CD4-positive, alpha-beta T cell treated with Interferon alpha-2 for 1 hour (primary cell): ENCODE measurements around the gene CYP2R1.
A peak's percentile ranks its signal among the peaks of the same experiment; 100 is the strongest.

Source experiments
- DNase-seq, 2 donors: peaks; one replicate each; pipeline ENCODE4 v3.0.0-alpha.2; 2020 to 2022

Gene CYP2R1, protein sequence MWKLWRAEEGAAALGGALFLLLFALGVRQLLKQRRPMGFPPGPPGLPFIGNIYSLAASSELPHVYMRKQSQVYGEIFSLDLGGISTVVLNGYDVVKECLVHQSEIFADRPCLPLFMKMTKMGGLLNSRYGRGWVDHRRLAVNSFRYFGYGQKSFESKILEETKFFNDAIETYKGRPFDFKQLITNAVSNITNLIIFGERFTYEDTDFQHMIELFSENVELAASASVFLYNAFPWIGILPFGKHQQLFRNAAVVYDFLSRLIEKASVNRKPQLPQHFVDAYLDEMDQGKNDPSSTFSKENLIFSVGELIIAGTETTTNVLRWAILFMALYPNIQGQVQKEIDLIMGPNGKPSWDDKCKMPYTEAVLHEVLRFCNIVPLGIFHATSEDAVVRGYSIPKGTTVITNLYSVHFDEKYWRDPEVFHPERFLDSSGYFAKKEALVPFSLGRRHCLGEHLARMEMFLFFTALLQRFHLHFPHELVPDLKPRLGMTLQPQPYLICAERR

DNA sequence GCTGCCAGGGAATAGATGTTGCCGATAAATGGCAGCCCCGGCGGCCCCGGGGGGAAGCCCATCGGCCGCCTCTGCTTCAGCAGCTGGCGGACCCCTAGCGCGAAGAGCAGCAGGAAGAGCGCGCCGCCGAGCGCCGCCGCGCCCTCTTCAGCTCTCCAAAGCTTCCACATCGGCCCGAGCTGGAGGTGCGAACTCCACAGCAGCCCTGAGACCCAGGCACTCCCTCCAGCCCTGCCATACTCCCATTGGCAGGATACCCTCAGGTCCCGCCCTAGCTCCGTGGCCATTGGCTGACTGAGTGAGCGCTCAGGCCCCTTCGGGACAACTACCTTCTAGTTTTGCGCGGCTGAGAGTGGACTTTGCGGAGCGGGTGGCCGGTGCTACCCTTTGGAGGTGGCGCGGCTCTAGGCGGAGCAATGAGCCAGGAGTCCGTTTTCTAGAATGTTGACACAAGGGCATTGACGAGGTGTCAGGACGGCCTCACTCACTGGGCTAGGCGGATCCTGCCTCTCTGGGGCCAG is at the start of gene CYP2R1:
CYP2R1 (minus strand) TSS at position 196 of the 521 bp plus-strand sequence; CDS start at position 170, 26 bp downstream.
- DNase-seq, result peak; percentile 94 to 96

DNA sequence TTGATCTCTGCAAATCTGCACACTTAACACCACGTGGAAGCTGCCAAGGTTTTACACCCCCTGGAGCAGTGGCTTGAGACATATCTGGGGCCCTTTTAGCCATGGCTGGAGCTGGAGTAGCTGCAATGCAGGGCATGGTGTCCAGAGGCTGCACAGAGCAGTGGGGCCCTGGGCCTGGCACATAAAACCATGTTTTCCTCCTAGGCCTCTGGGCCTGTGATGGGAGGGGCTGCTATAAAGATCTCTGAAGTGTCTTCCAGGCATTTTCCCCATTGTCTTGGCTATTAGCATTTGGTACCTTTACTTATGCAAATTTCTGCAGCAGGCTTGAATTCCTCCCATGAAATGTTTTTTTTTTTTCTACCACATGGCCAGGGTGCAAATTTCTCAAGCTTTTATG is 46.9 kb upstream of the CYP2R1 start:
- DNase-seq, result no peak

GRCh38 chr11:14934641-14935351 is 42.8 kb upstream of the CYP2R1 start:
- no peak for DNase-seq

DNA sequence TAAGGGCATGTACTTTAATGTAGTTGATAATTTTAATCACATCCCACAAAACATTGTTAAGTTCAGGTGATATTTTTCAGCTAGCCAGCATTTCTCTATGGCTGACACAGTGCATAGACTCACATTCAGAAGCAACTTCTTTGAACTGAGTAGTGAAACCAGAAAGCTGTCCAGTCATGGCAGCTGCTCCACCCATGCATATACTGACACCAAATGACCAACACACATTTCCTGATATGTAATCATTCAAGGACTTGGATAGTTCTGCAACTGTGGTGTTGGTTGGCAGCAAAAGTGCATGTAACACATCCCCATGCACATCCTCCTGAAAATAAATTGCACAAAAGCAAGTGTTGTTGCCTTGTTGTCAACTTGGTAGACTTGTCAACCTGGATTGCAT is 40.4 kb upstream of the CYP2R1 start:
- DNase-seq, result no peak

GRCh38 chr11:14930369-14930768 is 38.3 kb upstream of the CYP2R1 start:
- no peak for DNase-seq

- no peak for DNase-seq
Measured at GRCh38 chr11:14927146-14927545, 35.1 kb upstream of the CYP2R1 start.

- no peak for DNase-seq
Measured at GRCh38 chr11:14924318-14924717, 32.3 kb upstream of the CYP2R1 start.

DNA sequence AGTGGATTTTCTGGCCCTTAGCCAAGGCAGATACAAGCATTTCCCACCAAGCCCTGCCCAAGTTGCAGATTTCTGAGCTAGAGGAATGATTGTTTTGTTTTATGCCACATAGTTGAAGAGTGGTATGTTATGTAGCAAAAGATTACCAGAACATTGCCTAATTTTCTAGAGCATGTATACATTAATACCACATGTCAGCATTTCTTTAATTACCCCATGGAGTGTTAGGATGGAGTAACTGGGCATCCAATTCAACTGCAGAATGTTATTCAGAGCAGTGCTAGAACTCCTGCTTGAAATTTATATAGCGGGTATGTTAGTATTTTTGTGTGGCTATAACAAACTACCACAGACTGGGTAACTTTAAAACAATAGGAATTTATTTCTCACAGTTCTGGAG is 24.4 kb upstream of the CYP2R1 start:
- DNase-seq, result no peak

DNA sequence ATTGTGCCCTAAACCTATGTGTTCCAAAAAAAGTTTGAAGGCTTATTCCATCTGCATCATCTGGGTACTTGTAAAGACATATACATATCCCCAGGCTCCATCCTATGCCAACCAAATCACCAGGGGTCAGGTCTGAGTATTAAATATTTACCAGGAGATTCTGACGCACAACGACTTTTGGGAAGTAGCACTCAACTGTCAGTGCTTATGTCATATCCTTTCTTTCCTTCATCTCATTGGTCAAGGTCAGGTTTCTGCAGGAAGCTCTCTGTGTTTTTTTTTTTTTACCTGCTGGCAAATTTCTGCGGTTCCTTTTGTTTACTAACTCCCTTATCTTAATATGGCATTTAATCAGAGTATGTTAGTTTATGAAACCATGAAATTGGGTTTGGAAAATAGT is 22.5 kb upstream of the CYP2R1 start:
- no peak for DNase-seq

GRCh38 chr11:14908214-14908880 is 16.3 kb upstream of the CYP2R1 start:
- peak; percentile 31 to 59 for DNase-seq

GRCh38 chr11:14907411-14908213 is 15.6 kb upstream of the CYP2R1 start:
- DNase-seq, result peak; percentile 79 to 88

GRCh38 chr11:14906993-14907392 is 15.0 kb upstream of the CYP2R1 start:
- DNase-seq, result no peak

DNA sequence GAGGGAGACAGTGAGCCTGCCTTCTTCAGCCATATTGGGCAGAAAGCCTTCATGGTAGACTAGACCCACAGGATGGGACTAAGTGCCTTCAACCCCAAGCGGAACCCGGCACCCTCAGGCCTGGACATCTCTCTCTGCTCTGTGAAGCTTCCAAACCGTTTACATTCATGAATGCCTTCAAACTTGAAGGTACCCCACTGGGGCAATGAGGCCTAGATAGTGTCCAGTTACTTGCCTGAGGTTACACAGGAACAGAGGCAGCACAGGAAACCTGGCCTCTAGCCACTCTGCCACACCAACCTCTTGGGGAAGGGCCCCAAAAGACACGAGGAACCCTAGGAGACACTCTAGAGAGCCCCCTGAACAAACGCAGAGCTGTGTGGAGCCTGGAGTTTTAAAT is 14.5 kb upstream of the CYP2R1 start:
- DNase-seq, result no peak

DNA sequence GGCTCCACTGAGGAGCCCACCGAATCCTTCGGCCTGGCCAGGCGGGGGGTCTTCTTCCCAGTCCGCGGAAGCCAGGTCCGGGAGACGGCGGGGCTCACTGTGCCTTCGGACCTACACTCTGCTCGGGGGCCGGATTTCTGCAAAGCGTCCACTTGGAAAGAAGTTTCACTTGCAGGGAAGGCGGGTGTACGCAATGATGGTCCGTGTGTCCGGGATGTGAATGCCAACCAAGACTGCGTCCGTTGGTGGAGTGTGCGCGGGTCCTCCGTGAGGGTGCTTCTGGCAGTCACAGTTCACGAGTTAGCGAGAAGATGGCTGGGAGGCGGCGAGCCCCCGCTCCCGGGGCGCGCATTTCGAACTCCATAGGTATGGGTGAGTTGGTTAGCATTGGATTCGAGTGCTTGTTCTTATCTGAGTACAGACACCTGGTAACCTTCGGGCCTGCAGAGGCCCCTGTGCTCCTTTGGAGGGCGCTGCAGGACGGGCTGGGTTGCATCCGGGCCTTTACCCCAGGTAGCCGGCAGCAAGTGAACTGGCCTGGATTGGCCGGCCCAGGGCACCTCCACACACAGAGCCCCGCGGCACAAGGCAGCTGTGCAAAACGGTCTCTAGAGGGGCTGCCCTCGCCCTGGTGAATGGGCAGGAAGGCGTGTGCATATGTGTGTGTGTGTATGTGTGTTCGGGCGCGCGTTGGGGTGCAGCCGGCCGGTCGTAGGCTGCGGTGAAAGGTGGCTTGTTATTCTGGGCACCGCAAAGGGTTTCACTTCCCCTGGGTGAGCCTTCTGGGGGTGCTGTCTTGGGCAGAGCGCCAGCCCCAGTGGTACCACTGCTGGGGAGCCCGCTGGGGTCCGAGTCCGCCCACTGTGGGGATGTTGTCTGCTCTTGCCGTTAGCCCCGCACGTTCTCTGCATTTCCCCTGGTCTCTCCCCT is 13.3 kb upstream of the CYP2R1 start:
- DNase-seq, result peak; percentile 80 to 86

GRCh38 chr11:14904745-14905103 is 12.7 kb upstream of the CYP2R1 start:
- DNase-seq, result peak; percentile 73 to 85

DNA sequence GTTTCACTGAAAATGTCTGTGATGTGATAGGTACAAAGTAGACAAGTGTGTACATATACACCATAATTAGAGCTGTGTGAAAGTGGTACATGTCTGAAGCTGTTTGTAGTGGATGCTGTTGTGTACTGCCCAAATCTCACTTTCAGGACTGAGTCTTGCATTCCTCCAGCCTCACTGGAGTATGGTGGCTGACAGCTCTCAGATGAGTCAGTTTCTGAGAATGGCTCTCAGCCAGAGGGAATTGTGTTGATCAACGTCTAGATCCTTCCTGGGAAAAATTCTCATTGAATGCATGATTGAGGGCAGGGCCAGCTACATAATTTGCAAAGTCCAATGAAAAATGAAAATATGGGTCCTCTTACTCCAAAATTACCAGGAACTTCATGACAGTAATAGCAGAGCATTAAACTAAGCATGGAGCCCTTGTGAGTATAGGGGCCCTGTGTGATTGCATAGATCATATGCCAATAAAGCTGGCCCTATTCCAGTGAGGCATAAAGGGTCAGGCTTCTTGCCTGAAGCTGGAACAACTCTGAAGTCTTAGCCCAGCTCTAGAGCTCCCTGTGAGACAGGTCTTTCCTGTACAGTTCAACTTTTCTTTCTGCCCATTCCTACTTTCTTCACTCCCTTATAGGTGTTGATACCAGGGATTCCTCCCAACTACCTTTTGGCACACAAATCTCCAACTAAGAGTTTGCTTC is 10.8 kb upstream of the CYP2R1 start:
- no peak for DNase-seq

DNA sequence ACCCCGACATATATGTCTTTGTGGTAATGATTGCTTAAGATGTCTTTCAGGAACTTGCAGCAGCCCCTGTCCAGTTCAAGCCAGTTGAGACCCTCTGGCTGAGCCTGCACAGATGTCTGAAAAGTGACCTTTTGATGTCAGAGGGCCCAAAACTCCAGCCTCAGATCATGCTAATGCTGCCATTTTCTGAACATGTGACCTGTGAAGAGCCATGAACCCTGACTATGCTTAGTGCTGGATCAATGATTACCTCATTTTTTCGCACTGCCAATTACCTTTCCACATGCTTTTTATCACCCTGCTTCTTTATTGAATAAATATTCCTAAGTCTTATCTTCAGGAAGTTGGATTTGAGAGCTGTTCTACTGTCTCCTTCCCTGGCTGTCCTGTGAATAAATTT is 6.9 kb upstream of the CYP2R1 start:
- no peak for DNase-seq

DNA sequence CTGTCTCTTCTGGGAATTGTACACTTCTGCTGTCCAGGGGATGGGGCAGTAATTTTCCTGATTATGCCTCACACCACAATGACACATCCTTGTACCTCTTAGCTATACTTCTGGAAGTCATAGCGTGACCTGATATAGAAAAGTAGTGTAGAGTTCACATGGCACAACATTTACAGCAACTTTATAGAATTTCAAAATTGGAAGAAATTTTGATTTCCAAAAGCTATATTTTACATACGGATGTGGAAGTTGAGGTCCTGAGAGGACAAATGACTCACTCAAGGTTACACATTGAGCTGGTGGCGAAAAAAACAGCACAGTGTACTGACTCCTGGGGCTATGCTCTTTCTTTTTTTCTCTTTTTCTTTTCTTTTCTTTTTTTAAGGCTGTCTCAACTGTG is 6.3 kb upstream of the CYP2R1 start:
- DNase-seq, result no peak

DNA sequence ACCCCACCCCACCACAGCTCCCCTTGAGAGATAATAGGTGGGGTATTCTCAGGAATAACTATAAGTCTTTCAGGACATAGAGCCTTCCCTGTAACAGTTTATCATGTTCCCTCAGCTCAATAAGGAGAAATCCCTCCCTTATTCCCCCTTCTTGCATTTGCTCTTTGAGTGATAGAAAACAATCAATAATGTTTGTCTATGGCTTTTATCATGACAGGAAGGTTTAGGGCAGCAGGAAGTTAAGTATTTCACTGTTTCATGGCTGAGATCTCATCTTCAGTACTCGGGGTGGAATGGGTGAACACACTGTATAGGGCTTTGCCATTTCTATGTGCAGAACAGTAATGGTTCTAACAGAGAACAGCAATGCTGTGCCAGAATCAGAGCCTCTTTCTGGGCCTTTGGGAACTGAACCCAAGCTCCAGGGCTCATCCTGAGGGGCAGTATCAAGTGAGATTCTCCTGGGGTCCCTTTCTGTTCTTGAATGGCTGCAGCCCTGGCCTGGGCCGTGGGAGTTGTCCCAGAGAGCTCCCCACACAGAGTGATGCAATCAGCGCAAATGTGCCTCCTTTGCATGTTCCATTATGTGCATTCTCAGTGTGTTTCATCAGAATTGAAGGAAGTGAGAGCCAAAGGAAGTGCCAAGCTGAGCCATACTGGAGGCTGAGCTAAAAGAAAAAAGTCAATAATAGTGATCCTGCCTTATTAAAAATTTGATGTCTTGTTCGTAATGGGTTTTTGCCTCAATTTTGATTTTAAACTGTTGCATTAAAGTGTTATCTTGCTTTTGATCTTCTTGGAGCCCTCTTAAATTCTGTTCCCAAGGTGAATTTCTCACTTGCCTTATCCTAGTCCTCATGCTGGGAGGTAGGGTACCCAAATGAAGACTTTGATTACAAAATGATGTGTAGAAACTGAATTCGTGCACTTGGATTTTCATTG is 2.9 kb upstream of the CYP2R1 start:
- peak in 1 of 2 donors; percentile 40 for DNase-seq
